ENCODE measurements around the gene FNDC3B. TPM values are rescaled to one million over a fixed set of nuclear protein-coding genes. Genes with fewer than 3 reads are reported as not detected.

Gene FNDC3B
- total RNA-seq, 5 donors from 2014 or later (not counting 1 experiment from before 2014, with no cell fraction given), result 18.1 to 46.5 (median 23.5) TPM

DNA sequence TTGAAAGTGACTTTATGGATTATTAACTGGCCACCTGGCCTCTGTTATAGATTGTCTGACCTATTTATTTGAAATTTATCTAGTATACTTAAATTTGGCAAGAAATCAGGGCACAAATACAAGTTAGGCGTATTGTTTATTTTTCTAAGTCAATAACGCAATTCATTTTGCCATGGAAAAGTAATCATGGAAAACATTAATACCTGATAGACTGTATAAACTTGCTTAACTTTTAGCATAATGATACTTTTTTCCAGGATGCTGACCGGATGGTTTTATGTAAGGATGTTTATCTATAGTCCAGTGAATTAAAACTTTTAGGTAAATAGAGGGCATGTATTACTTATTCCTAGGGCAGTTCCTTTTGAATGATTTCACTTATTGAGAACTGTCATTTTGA, 20.2 kb downstream of the FNDC3B start:
- H3K9me3 Mint-ChIP-seq, result no peaks in the 10 kb centered on the region
- no peak overlapping the region for H3K4me3 Mint-ChIP-seq
- ChIA-PET CTCF (no interaction called here), POLR2A (interaction anchor here in 1 of 2 donors (0.5 to 0.6 kb wide), 2 partner anchors 24 to 1997 kb away, joined by 3 read pairs; no protein-coding TSS in a partner anchor)
- Histone ChIP-seq H3K4me3 (ENCODE audit: control insufficient read depth in 1 of 2, extremely low read depth in 1 of 2, low read length in 1 of 2) (no peak overlapping the region), H3K9me3 (no peaks in the 10 kb centered on the region), H3K27ac (ENCODE audit: low read length) (no peak overlapping the region), H3K27me3 (replicated peaks in 1 of 2; ENCODE audit: control insufficient read depth in 2 of 2, extremely low read depth in 1 of 2, insufficient read depth in 2 of 2, low read length in 1 of 2) (no peaks in the 10 kb centered on the region), H3K4me1 (ENCODE audit: control insufficient read depth in 1 of 2, extremely low read depth in 1 of 2, insufficient read depth in 2 of 2, low read length in 2 of 2) (peaks cover 4 to 5% of the 10 kb centered on the region in 2 experiments), H3K36me3 (ENCODE audit: control insufficient read depth in 2 of 2, extremely low read depth in 1 of 2, insufficient read depth in 1 of 2, low read length in 1 of 2) (no peaks in the 10 kb centered on the region)
- peaks cover 34% of the 10 kb centered on the region for H3K36me3 Mint-ChIP-seq
- DNase-seq, result no peak
- no peak for ATAC-seq (replicated peaks in 1 of 4)
- peaks cover 41 to 57% (median 45%) of the 10 kb centered on the region in 3 donors for H3K4me1 Mint-ChIP-seq
- WGBS (ENCODE audit: insufficient coverage), result no CpG with 5 or more reads among the region's 3 CpGs
- H3K27me3 Mint-ChIP-seq, result no peaks in the 10 kb centered on the region
- no peak overlapping the region for H3K27ac Mint-ChIP-seq

DNA sequence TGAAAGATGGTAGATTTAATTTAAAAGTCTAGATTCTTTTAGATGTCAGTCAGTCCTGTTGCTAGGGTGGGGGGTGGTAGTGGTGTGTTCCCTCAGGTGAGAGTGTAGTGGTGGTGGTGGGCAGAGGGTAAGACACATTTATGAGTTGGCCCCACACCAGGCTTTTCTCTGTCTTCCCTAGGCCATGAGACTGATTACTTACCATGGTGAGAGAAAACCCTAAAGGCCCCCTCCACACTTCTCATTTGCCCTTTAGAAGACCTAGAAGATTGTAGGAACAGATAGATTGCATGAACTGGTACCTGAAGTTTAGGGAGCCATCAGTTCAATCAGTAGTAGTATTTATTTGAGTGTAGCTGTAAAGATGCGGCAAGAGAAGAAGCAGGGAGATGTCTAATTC, 20.9 kb downstream of the FNDC3B start:
- ATAC-seq (replicated peaks in 1 of 4), result no peak
- ChIA-PET POLR2A (interaction anchor here (0.6 to 1.3 kb wide), 3 partner anchors 18 to 602 kb away, joined by 3 to 5 read pairs (median 3); no protein-coding TSS in a partner anchor), CTCF (no interaction called here)
- H3K27ac ChIP-seq (ENCODE audit: low read length), result no peak overlapping the region
- no peaks in the 10 kb centered on the region for H3K9me3 ChIP-seq
- H3K4me3 ChIP-seq (ENCODE audit: control insufficient read depth in 1 of 2, extremely low read depth in 1 of 2, low read length in 1 of 2), result no peak overlapping the region
- WGBS (ENCODE audit: insufficient coverage), result no CpG with 5 or more reads among the region's 1 CpG
- no peaks in the 10 kb centered on the region for H3K27me3 ChIP-seq (replicated peaks in 1 of 2; ENCODE audit: control insufficient read depth in 2 of 2, extremely low read depth in 1 of 2, insufficient read depth in 2 of 2, low read length in 1 of 2)
- Mint-ChIP-seq H3K4me1 (peaks cover 34 to 53% (median 38%) of the 10 kb centered on the region in 3 donors), H3K27me3 (no peaks in the 10 kb centered on the region), H3K4me3 (no peak overlapping the region), H3K27ac (no peak overlapping the region), H3K36me3 (peaks cover 37% of the 10 kb centered on the region), H3K9me3 (no peaks in the 10 kb centered on the region)
- H3K4me1 ChIP-seq (ENCODE audit: control insufficient read depth in 1 of 2, extremely low read depth in 1 of 2, insufficient read depth in 2 of 2, low read length in 2 of 2), result peaks cover 2 to 3% of the 10 kb centered on the region in 2 experiments
- DNase-seq, result no peak
- H3K36me3 ChIP-seq (ENCODE audit: control insufficient read depth in 2 of 2, extremely low read depth in 1 of 2, insufficient read depth in 1 of 2, low read length in 1 of 2), result no peaks in the 10 kb centered on the region

GRCh38 chr3:172061724-172062184, 22.4 kb downstream of the FNDC3B start:
- CTCF ChIA-PET, result no interaction called here
- Histone ChIP-seq H3K4me3 (ENCODE audit: control insufficient read depth in 1 of 2, extremely low read depth in 1 of 2, low read length in 1 of 2) (no peak overlapping the region), H3K4me1 (ENCODE audit: control insufficient read depth in 1 of 2, extremely low read depth in 1 of 2, insufficient read depth in 2 of 2, low read length in 2 of 2) (peaks cover 0 to 2% of the 10 kb centered on the region in 2 experiments), H3K27me3 (replicated peaks in 1 of 2; ENCODE audit: control insufficient read depth in 2 of 2, extremely low read depth in 1 of 2, insufficient read depth in 2 of 2, low read length in 1 of 2) (no peaks in the 10 kb centered on the region), H3K36me3 (ENCODE audit: control insufficient read depth in 2 of 2, extremely low read depth in 1 of 2, insufficient read depth in 1 of 2, low read length in 1 of 2) (no peaks in the 10 kb centered on the region), H3K27ac (ENCODE audit: low read length) (no peak overlapping the region), H3K9me3 (no peaks in the 10 kb centered on the region)
- H3K27me3 Mint-ChIP-seq, result no peaks in the 10 kb centered on the region
- POLR2A ChIA-PET, result no interaction called here
- H3K36me3 Mint-ChIP-seq, result peaks cover 31% of the 10 kb centered on the region
- DNase-seq (no peak), ATAC-seq (replicated peaks in 1 of 4) (no peak)
- peaks cover 33 to 56% (median 36%) of the 10 kb centered on the region in 3 donors for H3K4me1 Mint-ChIP-seq
- H3K9me3 Mint-ChIP-seq, result no peaks in the 10 kb centered on the region
- H3K4me3 Mint-ChIP-seq, result no peak overlapping the region
- H3K27ac Mint-ChIP-seq, result no peak overlapping the region
- WGBS (ENCODE audit: insufficient coverage), result 83% methylated on average over 1 of the region's 4 CpGs

DNA sequence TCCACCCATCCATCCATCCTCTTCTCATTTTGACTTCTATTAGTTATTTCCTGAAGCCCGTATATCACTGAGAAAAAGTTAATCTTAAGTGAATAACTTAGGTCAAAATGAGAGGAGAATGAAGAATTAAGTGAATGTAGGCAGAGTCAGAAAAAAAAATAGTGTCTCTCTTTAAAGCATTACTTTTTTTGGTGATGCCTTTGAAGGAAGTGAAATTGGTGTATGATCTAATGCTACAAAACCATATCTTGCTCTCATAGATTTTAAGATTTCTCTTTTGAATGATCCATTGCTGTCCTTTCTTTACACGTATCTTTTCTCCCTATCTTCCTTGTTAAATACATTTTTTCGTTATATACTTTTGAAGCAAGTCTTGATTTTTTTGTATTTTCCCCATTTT, 23.4 kb downstream of the FNDC3B start:
- H3K27me3 ChIP-seq (replicated peaks in 1 of 2; ENCODE audit: control insufficient read depth in 2 of 2, extremely low read depth in 1 of 2, insufficient read depth in 2 of 2, low read length in 1 of 2), result no peaks in the 10 kb centered on the region
- Mint-ChIP-seq H3K9me3 (no peaks in the 10 kb centered on the region), H3K27ac (no peak overlapping the region), H3K4me1 (peaks cover 36 to 56% (median 36%) of the 10 kb centered on the region in 3 donors), H3K4me3 (no peak overlapping the region), H3K27me3 (no peaks in the 10 kb centered on the region), H3K36me3 (peaks cover 28% of the 10 kb centered on the region)
- DNase-seq (no peak), ATAC-seq (replicated peaks in 1 of 4) (no peak)
- CTCF ChIA-PET, result no interaction called here
- POLR2A ChIA-PET, result no interaction called here
- WGBS (ENCODE audit: insufficient coverage), result 100% methylated on average over 1 of the region's 3 CpGs
- no peaks in the 10 kb centered on the region for H3K36me3 ChIP-seq (ENCODE audit: control insufficient read depth in 2 of 2, extremely low read depth in 1 of 2, insufficient read depth in 1 of 2, low read length in 1 of 2)
- no peak overlapping the region for H3K4me3 ChIP-seq (ENCODE audit: control insufficient read depth in 1 of 2, extremely low read depth in 1 of 2, low read length in 1 of 2)
- peaks cover 0 to 5% of the 10 kb centered on the region in 2 experiments for H3K4me1 ChIP-seq (ENCODE audit: control insufficient read depth in 1 of 2, extremely low read depth in 1 of 2, insufficient read depth in 2 of 2, low read length in 2 of 2)
- H3K9me3 ChIP-seq, result no peaks in the 10 kb centered on the region
- no peak overlapping the region for H3K27ac ChIP-seq (ENCODE audit: low read length)

DNA sequence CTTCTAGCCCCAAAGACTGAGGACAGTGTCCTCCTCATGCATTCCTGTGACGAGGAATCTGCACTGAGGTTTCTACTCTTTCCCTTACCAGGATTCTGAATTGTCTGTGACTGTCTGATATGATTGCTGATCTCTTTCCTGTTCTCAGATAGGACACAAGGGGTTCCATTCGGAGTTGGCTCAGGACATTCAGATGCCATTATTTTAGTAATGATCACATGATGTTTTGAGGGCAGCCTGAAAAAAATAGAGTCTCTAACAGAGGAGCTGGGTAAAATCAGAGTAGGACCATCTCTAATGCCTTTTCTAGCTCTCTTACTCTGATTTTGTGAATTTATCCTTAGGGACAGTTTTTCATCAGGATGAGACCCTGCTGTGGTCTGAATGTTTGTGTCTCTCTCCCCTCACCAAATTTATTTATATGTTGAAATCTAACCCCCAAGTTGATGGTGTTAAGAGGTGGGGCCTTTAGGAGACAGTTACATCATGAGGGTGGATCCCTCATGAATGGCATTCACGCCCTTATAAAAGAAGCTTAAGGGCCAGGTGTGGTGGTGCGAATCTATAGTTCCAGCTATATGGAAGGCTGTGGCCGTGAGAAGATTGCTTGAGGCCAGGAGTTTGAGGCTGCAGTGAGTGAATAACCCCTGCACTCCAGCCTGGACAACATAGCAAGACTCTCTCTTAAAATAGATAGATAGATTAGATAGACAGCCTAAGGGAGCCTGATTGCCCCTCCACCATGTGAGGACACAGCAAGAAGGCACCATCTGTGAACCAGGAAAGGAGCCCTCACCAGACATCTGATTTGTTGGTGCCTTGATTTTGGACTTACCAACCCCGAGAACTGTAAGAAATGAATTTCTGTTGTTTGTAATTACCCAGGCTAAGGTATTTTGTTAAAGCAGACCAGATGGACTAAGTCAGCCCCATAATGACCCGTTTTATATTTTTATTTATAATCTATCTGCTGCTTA, 24.4 kb downstream of the FNDC3B start:
- no peaks in the 10 kb centered on the region for H3K27me3 Mint-ChIP-seq
- no peaks in the 10 kb centered on the region for H3K9me3 ChIP-seq
- H3K27ac ChIP-seq (ENCODE audit: low read length), result no peak overlapping the region
- no peak for DNase-seq
- no peak overlapping the region for H3K4me3 Mint-ChIP-seq
- no peak overlapping the region for H3K4me3 ChIP-seq (ENCODE audit: control insufficient read depth in 1 of 2, extremely low read depth in 1 of 2, low read length in 1 of 2)
- ChIA-PET POLR2A (interaction anchor here in 1 of 2 donors (0.5 kb wide), 1 partner anchor 137 kb away, joined by 3 read pairs; no protein-coding TSS in a partner anchor), CTCF (interaction anchor here in 1 of 2 donors (0.5 kb wide), 1 partner anchor 21 kb away, joined by 7 read pairs; no protein-coding TSS in a partner anchor)
- peaks cover 0 to 5% of the 10 kb centered on the region in 2 experiments for H3K4me1 ChIP-seq (ENCODE audit: control insufficient read depth in 1 of 2, extremely low read depth in 1 of 2, insufficient read depth in 2 of 2, low read length in 2 of 2)
- H3K36me3 Mint-ChIP-seq, result peaks cover 26% of the 10 kb centered on the region
- no peaks in the 10 kb centered on the region for H3K27me3 ChIP-seq (replicated peaks in 1 of 2; ENCODE audit: control insufficient read depth in 2 of 2, extremely low read depth in 1 of 2, insufficient read depth in 2 of 2, low read length in 1 of 2)
- H3K9me3 Mint-ChIP-seq, result no peaks in the 10 kb centered on the region
- no peak overlapping the region for H3K27ac Mint-ChIP-seq
- ATAC-seq (replicated peaks in 1 of 4), result no peak
- peaks cover 35 to 55% (median 43%) of the 10 kb centered on the region in 3 donors for H3K4me1 Mint-ChIP-seq
- no peaks in the 10 kb centered on the region for H3K36me3 ChIP-seq (ENCODE audit: control insufficient read depth in 2 of 2, extremely low read depth in 1 of 2, insufficient read depth in 1 of 2, low read length in 1 of 2)
- WGBS (ENCODE audit: insufficient coverage), result 100% methylated on average over 1 of the region's 7 CpGs

- ATAC-seq (replicated peaks in 1 of 4), result no peak
- CTCF ChIA-PET, result interaction anchor here (0.6 kb wide), 2 partner anchors 28 to 975 kb away, joined by 3 to 5 read pairs; no protein-coding TSS in a partner anchor
- Mint-ChIP-seq H3K27ac (no peak overlapping the region), H3K9me3 (no peaks in the 10 kb centered on the region), H3K36me3 (peaks cover 31% of the 10 kb centered on the region), H3K27me3 (no peaks in the 10 kb centered on the region), H3K4me1 (peaks cover 36 to 55% (median 38%) of the 10 kb centered on the region in 3 donors), H3K4me3 (no peak overlapping the region)
- H3K4me3 ChIP-seq (ENCODE audit: control insufficient read depth in 1 of 2, extremely low read depth in 1 of 2, low read length in 1 of 2), result no peak overlapping the region
- H3K9me3 ChIP-seq, result no peaks in the 10 kb centered on the region
- 88% methylated on average over 1 of the region's 1 CpG for WGBS (ENCODE audit: insufficient coverage)
- DNase-seq, result no peak
- H3K27me3 ChIP-seq (replicated peaks in 1 of 2; ENCODE audit: control insufficient read depth in 2 of 2, extremely low read depth in 1 of 2, insufficient read depth in 2 of 2, low read length in 1 of 2), result no peaks in the 10 kb centered on the region
- no peaks in the 10 kb centered on the region for H3K36me3 ChIP-seq (ENCODE audit: control insufficient read depth in 2 of 2, extremely low read depth in 1 of 2, insufficient read depth in 1 of 2, low read length in 1 of 2)
- POLR2A ChIA-PET, result no interaction called here
- no peak overlapping the region for H3K27ac ChIP-seq (ENCODE audit: low read length)
- peaks cover 0 to 5% of the 10 kb centered on the region in 2 experiments for H3K4me1 ChIP-seq (ENCODE audit: control insufficient read depth in 1 of 2, extremely low read depth in 1 of 2, insufficient read depth in 2 of 2, low read length in 2 of 2)
These were observed 26.1 kb downstream of the FNDC3B start for GRCh38 chr3:172065527-172065926.

Data from T-cell (primary cell).